ENCODE measurements around the gene PRKRIP1. TPM values are rescaled to one million over a fixed set of nuclear protein-coding genes. Genes with fewer than 3 reads are reported as not detected.
"Not testable (repeated sequence)": the region's sequence is repeated elsewhere in the genome, so short reads cannot be mapped to it uniquely, and the experiment has no call there.

PRKRIP1 gene
- total RNA-seq, 1 experiment from 2014 or later = 25.9 TPM

GRCh38 chr7:102395592-102395872 lies 631 bp upstream of the PRKRIP1 start:
- DNase-seq (ENCODE audit: low read depth, low spot score) = peak; percentile 20
- in situ Hi-C loops (cut with HindIII; ENCODE audit: low pct_unique_long_range_greater_than_20kb, low sequenced_read_pairs) = no loop called here

GRCh38 chr7:102396710-102397019 lies 502 bp downstream of the PRKRIP1 start:
- DNase-seq (ENCODE audit: low read depth, low spot score) = no peak
- in situ Hi-C loops (cut with HindIII; ENCODE audit: low pct_unique_long_range_greater_than_20kb, low sequenced_read_pairs) = no loop called here

DNA sequence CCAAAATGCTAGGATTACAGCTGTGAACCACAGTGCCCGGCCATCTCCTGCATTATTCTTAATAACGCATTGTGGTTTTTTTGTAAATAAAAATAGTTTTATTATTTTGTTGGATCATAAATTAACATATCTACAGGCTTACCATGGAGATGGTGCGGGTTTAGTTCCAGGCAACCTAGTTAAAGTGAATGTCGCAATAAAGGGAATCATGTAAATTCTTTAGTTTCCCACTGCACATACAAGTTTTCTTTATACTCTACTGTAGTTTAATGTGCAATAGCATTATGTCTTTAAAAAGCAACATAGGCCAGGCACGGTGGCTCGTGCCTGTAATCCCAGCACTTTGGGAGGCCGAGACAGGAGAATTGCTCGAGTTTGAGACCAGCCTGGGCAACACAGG lies 2.4 kb downstream of the PRKRIP1 start:
- in situ Hi-C loops (cut with HindIII; ENCODE audit: low pct_unique_long_range_greater_than_20kb, low sequenced_read_pairs) = no loop called here
- no peak for DNase-seq (ENCODE audit: low read depth, low spot score)

GRCh38 chr7:102400360-102400759 lies 4.2 kb downstream of the PRKRIP1 start:
- no peak for DNase-seq (ENCODE audit: low read depth, low spot score)
- in situ Hi-C loops (cut with HindIII; ENCODE audit: low pct_unique_long_range_greater_than_20kb, low sequenced_read_pairs) = no loop called here

DNA sequence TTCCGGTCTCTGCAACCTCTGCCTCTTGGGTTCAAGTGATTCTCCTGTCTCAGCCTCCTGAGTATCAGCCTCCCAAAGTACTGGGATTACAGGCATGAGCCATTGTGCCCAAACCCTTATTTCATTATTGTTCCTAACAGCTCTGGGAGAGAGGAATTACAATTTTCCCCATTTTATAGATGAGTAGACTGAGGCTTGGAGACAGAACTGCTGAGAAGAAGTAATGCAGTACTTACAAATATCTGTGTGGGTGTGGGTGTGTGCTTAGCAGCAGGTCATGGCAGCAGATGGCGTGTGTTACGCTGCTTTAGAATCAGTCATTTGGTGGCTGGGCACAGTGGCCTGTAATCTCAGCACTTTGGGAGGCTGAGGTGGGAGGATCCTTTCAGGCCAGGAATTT lies 7.4 kb downstream of the PRKRIP1 start:
- in situ Hi-C loops (cut with HindIII; ENCODE audit: low pct_unique_long_range_greater_than_20kb, low sequenced_read_pairs) = no loop called here
- no peak for DNase-seq (ENCODE audit: low read depth, low spot score)

DNA sequence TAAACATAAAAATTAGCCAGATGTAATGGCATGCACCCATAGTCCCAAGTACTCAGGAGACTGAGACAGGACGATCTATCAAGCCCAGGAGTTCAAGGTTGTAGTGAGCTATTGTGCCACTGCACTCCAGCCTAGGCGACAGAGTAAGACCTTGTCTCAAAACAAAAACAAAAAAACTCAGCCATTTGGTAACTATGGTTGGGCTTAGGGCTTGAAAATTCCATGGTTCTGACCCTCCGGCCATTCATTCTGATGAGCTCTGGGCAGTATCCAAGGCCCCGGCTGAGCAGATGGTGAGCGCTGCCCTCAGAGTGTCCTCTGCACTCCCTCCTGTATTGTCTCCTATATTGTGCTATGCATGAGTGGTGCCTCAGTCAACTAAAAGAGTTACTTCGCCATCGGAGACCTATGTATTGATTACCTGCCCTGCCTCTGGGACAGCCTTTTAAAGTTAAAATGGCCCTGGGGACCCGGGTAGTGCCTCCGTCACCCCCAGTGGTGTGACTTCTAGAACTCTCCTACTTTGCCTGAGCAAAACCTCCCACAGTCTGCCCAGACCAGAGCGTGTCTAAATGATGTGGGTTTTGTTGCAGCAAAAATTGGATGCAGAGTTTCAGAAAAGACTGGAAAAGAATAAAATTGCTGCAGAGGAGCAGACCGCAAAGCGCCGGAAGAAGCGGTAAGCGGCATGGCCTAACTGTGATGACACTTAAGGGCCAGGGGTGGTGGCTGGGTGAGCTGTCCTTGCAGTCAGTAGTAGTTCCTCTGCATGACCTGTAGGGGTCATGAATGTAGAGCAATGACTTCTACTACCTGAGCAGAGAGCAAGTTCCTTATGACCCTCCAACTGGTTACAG lies 8.1 kb downstream of the PRKRIP1 start:
- peak; percentile 81 for DNase-seq (ENCODE audit: low read depth, low spot score)
- in situ Hi-C loops (cut with HindIII; ENCODE audit: low pct_unique_long_range_greater_than_20kb, low sequenced_read_pairs) = no loop called here

DNA sequence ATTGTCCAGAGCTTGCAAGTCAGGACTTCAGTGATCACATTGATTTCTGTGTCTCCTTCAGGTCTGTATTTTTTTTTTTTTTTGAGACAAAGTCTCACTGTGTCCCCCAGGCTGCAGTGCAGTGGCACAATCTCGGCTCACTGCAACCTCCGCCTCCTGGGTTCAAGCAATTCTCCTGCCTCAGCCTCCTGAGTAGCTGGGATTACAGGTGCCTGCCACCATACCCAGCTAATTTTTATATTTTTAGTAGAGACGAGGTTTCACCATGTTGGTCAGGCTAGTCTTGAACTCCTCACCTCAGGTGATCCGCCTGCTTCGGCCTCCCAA lies 8.7 kb downstream of the PRKRIP1 start:
- DNase-seq (ENCODE audit: low read depth, low spot score); in situ Hi-C loops (cut with HindIII; ENCODE audit: low pct_unique_long_range_greater_than_20kb, low sequenced_read_pairs): not testable (repeated sequence)

GRCh38 chr7:102407910-102408309 lies 11.7 kb downstream of the PRKRIP1 start:
- in situ Hi-C loops (cut with HindIII; ENCODE audit: low pct_unique_long_range_greater_than_20kb, low sequenced_read_pairs) = no loop called here

DNA sequence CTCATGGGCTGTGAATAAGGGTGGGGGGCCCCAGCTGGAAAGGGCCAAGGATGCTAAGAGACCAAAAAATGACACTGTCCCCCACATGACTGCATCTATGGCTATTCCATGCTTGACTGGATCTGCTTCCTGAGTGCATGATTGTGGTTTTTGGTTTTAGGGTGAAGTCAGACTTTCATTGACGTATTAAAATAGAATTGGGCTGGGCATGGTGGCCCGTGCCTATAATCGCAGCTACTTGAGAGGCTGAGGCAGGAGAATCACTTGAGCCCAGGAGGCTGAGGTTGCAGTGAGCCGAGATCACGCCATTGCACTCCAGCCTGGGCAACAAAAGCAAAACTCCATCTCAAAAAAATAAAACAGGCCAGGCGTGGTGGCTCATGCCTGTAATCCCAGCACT lies 12.4 kb downstream of the PRKRIP1 start:
- DNase-seq (ENCODE audit: low read depth, low spot score); in situ Hi-C loops (cut with HindIII; ENCODE audit: low pct_unique_long_range_greater_than_20kb, low sequenced_read_pairs): not testable (repeated sequence)

More at GRCh38 chr7:102407910-102408309, 11.7 kb downstream of the PRKRIP1 start:
- no peak for DNase-seq (ENCODE audit: low read depth, low spot score)

DNA sequence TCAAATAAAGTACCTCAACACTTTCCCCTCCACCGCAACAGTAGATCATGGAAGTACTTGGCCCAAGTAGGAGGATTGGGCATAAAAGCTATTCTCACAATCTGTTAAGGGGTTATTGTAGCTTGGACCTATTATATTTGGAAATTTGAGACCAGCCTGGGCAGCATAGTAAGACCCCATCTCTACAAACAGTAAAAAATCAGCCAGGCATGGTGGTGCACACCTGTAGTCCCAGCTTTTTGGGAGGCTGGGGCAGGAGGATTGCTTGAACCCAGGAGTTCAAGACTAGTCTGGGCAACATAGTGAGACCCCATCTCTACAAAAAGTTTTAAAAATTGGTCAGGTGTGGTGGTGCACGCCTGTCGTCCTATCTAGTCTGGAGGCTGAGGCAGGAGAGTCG lies 13.2 kb downstream of the PRKRIP1 start:
- in situ Hi-C loops (cut with HindIII; ENCODE audit: low pct_unique_long_range_greater_than_20kb, low sequenced_read_pairs) = no loop called here

GRCh38 chr7:102410123-102410522 lies 14.0 kb downstream of the PRKRIP1 start:
- in situ Hi-C loops (cut with HindIII; ENCODE audit: low pct_unique_long_range_greater_than_20kb, low sequenced_read_pairs) = no loop called here

More for the DNA sequence above, 13.2 kb downstream of the PRKRIP1 start:
- no peak for DNase-seq (ENCODE audit: low read depth, low spot score)

DNA sequence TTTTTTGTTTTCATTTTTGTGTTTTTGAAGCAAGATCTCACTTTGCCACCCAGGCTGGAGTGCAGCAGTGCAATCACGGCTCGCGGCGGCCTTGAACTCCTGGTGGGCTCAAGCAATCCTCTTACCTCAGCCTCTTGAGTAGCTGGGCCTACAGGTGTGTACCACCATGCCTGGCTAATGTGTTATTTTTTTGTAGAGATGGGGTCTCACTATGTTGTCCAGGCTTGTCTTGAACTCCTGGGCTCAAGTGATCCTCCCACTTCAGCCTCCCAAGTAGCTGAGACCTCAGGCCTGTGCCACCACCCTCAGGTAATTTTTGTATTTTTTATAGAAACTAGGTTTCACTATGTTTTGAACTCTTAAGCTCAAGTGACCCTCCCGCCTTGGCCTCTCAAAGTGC lies 14.8 kb downstream of the PRKRIP1 start:
- DNase-seq (ENCODE audit: low read depth, low spot score) = no peak
- in situ Hi-C loops (cut with HindIII; ENCODE audit: low pct_unique_long_range_greater_than_20kb, low sequenced_read_pairs) = no loop called here

More at GRCh38 chr7:102410123-102410522, 14.0 kb downstream of the PRKRIP1 start:
- DNase-seq (ENCODE audit: low read depth, low spot score) = no peak

DNA sequence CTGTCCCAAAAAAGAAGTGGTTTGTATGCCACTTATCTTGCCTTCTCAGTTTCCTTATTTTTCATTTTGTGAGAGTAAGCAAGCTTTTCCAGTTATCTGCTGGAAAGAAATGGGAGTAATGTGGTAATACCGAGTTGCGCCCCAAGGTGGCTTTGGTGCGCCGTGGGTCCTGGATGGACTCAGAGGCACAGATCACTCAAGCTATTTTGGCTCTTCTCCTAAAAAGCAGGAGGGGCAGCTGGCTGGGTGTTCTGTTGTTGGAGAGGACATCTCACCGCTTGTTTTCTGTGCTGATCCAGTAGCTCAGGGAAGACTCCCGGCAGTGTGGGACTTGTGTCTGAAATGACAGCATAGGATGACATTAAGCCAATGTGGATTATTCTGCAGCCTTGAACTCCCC lies 16.4 kb downstream of the PRKRIP1 start:
- peak; percentile 55 for DNase-seq (ENCODE audit: low read depth, low spot score)

DNA sequence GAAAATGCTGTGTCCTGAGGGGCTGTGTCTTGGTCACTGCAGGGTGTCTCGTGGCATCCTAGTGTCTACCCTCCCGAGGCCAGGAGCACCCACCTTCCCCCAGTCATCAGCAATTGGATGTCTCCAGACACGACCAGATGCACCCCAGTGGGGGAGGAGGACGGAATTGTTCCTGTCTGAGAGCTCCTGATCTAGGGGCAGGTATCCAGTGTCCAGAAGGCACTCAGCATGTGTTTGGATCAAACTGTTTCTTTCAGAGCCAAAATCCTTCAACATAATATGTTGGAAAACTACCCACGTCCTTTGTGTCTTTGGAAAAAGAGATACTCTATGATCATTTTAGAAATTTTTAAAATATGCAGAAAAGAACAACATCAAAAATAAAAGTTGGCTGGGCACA lies 16.9 kb downstream of the PRKRIP1 start:
- in situ Hi-C loops (cut with HindIII; ENCODE audit: low pct_unique_long_range_greater_than_20kb, low sequenced_read_pairs) = no loop called here
- no peak for DNase-seq (ENCODE audit: low read depth, low spot score)

More for the DNA sequence above, 16.4 kb downstream of the PRKRIP1 start:
- in situ Hi-C loops (cut with HindIII; ENCODE audit: low pct_unique_long_range_greater_than_20kb, low sequenced_read_pairs) = no loop called here

DNA sequence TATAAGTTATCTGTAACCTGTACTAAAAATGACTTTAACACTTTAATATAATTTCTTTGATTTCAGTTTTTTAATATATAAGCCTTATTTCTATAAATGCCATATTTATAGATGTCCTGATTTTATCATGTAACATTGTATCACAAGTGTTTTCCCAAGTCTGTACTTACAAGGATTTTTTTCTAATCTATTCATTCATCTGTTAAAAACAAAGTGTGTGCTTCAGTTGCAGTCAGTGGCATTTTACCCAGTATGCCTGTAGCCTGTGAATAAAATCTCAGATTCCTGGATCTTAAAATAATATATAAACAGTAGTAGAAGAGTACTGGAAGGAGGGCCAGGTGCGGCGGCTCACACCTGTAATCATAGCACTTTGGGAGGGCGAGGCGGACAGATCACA lies 17.4 kb downstream of the PRKRIP1 start:
- DNase-seq (ENCODE audit: low read depth, low spot score) = no peak
- in situ Hi-C loops (cut with HindIII; ENCODE audit: low pct_unique_long_range_greater_than_20kb, low sequenced_read_pairs) = no loop called here

DNA sequence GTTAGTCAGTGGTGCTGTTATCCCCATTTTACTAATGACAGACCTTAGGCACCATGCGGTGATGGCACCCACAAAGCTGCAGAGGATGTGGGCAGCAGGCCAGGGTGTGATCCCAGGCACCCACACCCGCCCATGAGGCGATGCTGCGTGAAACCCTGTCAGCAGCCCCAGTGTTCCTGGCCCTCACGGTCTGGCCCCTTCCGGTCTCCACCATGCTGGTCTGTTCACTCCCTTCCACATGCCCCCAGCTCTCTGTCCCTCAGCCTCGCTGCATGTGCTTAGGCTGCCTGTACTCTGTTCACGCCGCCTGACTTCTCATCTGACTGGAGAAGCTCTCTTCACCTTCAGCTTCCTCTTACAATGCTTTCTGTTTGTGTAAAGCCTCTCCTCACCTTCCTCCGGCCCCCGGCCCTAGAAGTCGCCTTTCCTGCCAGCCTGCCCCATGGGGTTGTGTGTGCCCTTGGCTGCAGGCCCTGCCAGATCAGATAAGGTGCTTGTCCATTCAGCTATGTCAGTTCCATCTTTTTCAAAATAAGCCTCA lies 19.6 kb downstream of the PRKRIP1 start:
- DNase-seq (ENCODE audit: low read depth, low spot score) = no peak
- in situ Hi-C loops (cut with HindIII; ENCODE audit: low pct_unique_long_range_greater_than_20kb, low sequenced_read_pairs) = no loop called here

GRCh38 chr7:102416406-102416805 lies 20.2 kb downstream of the PRKRIP1 start:
- in situ Hi-C loops (cut with HindIII; ENCODE audit: low pct_unique_long_range_greater_than_20kb, low sequenced_read_pairs) = no loop called here
- no peak for DNase-seq (ENCODE audit: low read depth, low spot score)

DNA sequence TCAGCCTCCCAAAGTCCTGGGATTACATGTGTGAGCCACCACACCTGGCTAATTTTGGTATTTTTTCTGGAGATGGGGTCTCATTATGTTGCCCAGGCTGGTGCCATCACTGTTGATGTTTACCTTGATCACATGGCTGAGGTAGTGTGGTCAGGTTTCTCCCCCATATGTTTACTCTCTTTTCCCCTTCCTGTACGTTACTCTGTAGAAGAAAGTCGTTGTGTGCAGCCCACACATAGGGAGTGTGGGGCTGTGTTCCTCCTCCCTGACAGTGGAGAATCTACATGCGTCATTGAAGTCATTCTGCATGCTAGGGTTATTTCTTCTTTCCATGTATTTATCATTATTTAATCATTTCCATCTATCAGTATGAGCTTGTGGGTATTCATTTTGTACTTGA lies 20.9 kb downstream of the PRKRIP1 start:
- no peak for DNase-seq (ENCODE audit: low read depth, low spot score)
- in situ Hi-C loops (cut with HindIII; ENCODE audit: low pct_unique_long_range_greater_than_20kb, low sequenced_read_pairs) = no loop called here

- DNase-seq (ENCODE audit: low read depth, low spot score) = no peak
- in situ Hi-C loops (cut with HindIII; ENCODE audit: low pct_unique_long_range_greater_than_20kb, low sequenced_read_pairs) = no loop called here
Measured at GRCh38 chr7:102418592-102418991, 22.4 kb downstream of the PRKRIP1 start.

All from SK-MEL-5 (cell line).